HCT116 (cell line): ENCODE results near the gene POLD1. TPM values are rescaled to one million over a fixed set of nuclear protein-coding genes. Genes with fewer than 3 reads are reported as not detected.
"Not testable (repeated sequence)": the region's sequence is repeated elsewhere in the genome, so short reads cannot be mapped to it uniquely, and the experiment has no call there.

Source experiments
- ATAC-seq: fragments of 200-7000 bp; cut with Tn5 transposase; 2 replicates; pipeline ENCODE4 v1.9.1; 2020; ENCODE audit warnings: mild to moderate bottlenecking, moderate library complexity
- BruUV-seq: library from RNA; stranded (reverse); fragments of 400-500 nt; replicated peaks from 2 replicates; lab custom pipeline; 2021; lab: Mats Ljungman, UMichigan
- CTCF ChIA-PET: fragments of 300-600 bp; sonication (Branson Sonifier 250); formaldehyde crosslinking; loops from one replicate; lab custom pipeline; 2021; ENCODE audit warnings: antibody characterized with exemption; lab: Charles Lee
- POLR2A ChIA-PET: fragments of 300-600, 350-600 bp; sonication (Branson Sonifier 250); formaldehyde crosslinking; loops from one replicate; lab custom pipeline; 2021; ENCODE audit warnings: antibody characterized with exemption; lab: Charles Lee
- RAD21 ChIA-PET, 2 experiments: fragments of 300-600 bp; sonication (Branson Sonifier 250); formaldehyde crosslinking; loops; one replicate each; lab custom pipeline; 2023; ENCODE audit warnings: low total read pairs in 2 of 2; ENCODE audit not compliant: uncharacterized antibody in 2 of 2, unreplicated experiment in 2 of 2, low non-redundant PET in 1 of 2; lab: Charles Lee
- DNase-seq: peaks from one replicate; pipeline ENCODE4 v3.0.0-alpha.2; 2010; ENCODE audit warnings: low read depth, low spot score
- H2AFZ ChIP-seq: fragments of 200-600 bp; shearing (Covaris generic), sonication (generic); 2 replicates; pipeline ENCODE4 v1.6.1; 2017; ENCODE audit warnings: low read depth, mixed run types, mixed read lengths, antibody characterized with exemption, low read length; ENCODE audit not compliant: poor library complexity, severe bottlenecking
- H3K27ac ChIP-seq: 2 replicates; pipeline ENCODE4 v1.5.1; 2012; ENCODE audit warnings: low read depth, low read length
- H3K27me3 ChIP-seq: fragments of 200-600 bp; sonication (generic); 2 replicates; pipeline ENCODE4 v1.6.1; 2016; ENCODE audit warnings: mixed run types, low read length, mixed read lengths; ENCODE audit not compliant: insufficient read depth
- H3K36me3 ChIP-seq, 2 experiments: fragments of 200-500 bp in 1 of 2; fragments of 200-600 bp in 1 of 2; sonication (Bioruptor generic) in 1 of 2; sonication (generic) in 1 of 2; 2 replicates each; pipeline versions ENCODE4 v1.5.1 to v1.6.1; 2014 to 2016; ENCODE audit warnings: low read length in 2 of 2, inconsistent platforms in 1 of 2, mixed read lengths in 1 of 2, mixed run types in 1 of 2; ENCODE audit not compliant: insufficient read depth in 2 of 2, control insufficient read depth in 1 of 2
- H3K4me1 ChIP-seq, 2 experiments: fragments of 200-600 bp in 1 of 2; sonication (generic) in 1 of 2; 2 replicates each; pipeline versions ENCODE4 v1.5.1 to v1.6.1; 2012 to 2017; ENCODE audit warnings: low read length in 2 of 2, inconsistent platforms in 1 of 2, mild to moderate bottlenecking in 1 of 2, mixed read lengths in 1 of 2, mixed run types in 1 of 2, moderate library complexity in 1 of 2; ENCODE audit not compliant: insufficient read depth in 2 of 2, control insufficient read depth in 1 of 2
- H3K4me2 ChIP-seq: fragments of 200-600 bp; sonication (generic); 2 replicates; pipeline ENCODE4 v1.6.1; 2017; ENCODE audit warnings: mixed run types, low read length, mixed read lengths
- H3K4me3 ChIP-seq, 2 experiments: fragments of 200-600 bp in 1 of 2; sonication (generic) in 1 of 2; replicated peaks in 1 of 2; 2 replicates each; pipeline ENCODE4 v1.5.1; 2011 to 2016; ENCODE audit warnings: low read length in 2 of 2, control low read depth in 1 of 2, low read depth in 1 of 2, mild to moderate bottlenecking in 1 of 2, mixed read lengths in 1 of 2, mixed run types in 1 of 2
- H3K79me2 ChIP-seq: fragments of 200-600 bp; sonication (generic); 2 replicates; pipeline ENCODE4 v1.6.1; 2017; ENCODE audit warnings: mild to moderate bottlenecking, mixed run types, low read length, moderate library complexity, mixed read lengths; ENCODE audit not compliant: insufficient read depth
- H3K9ac ChIP-seq: fragments of 200-600 bp; sonication (generic); 2 replicates; pipeline ENCODE4 v1.6.1; 2016; ENCODE audit warnings: low read length, mixed read lengths
- H3K9me2 ChIP-seq: fragments of 200-600 bp; sonication (generic), shearing (Covaris generic); 2 replicates; pipeline ENCODE4 v1.6.1; 2017; ENCODE audit warnings: mixed run types, mild to moderate bottlenecking, moderate library complexity; ENCODE audit not compliant: insufficient read depth
- H3K9me3 ChIP-seq, 2 experiments: fragments of 200-500 bp in 1 of 2; fragments of 200-600 bp in 1 of 2; sonication (Bioruptor generic) in 1 of 2; sonication (generic) in 1 of 2; 2 replicates each; pipeline ENCODE4 v1.6.1; 2014 to 2017; ENCODE audit warnings: low read length in 2 of 2, mixed read lengths in 2 of 2, inconsistent platforms in 1 of 2, low read depth in 1 of 2, mild to moderate bottlenecking in 1 of 2, mixed run types in 1 of 2, moderate library complexity in 1 of 2; ENCODE audit not compliant: control insufficient read depth in 1 of 2, insufficient read depth in 1 of 2
- H4K20me1 ChIP-seq: fragments of 200-600 bp; sonication (generic), shearing (Covaris generic); 2 replicates; pipeline ENCODE4 v1.6.1; 2017; ENCODE audit warnings: mixed run types, mild to moderate bottlenecking, moderate library complexity; ENCODE audit not compliant: insufficient read depth
- CEBPB ChIP-seq: IDR thresholded peaks from 2 replicates; pipeline ENCODE4 v1.6.1; 2012; ENCODE audit warnings: low read depth
- EZH2 ChIP-seq: fragments of 200-600 bp; sonication (generic); IDR thresholded peaks from 2 replicates; pipeline ENCODE4 v1.6.1; 2017; ENCODE audit warnings: antibody characterized with exemption, mixed run types
- FOSL1 ChIP-seq: IDR thresholded peaks from 2 replicates; pipeline ENCODE4 v1.6.1; 2012; ENCODE audit warnings: low read depth
- SIN3A ChIP-seq: IDR thresholded peaks from 2 replicates; pipeline ENCODE4 v1.6.1; 2012; ENCODE audit warnings: low read depth
- SP1 ChIP-seq: IDR thresholded peaks from 2 replicates; pipeline ENCODE4 v1.6.1; 2012; ENCODE audit warnings: low read depth
- SRF ChIP-seq: IDR thresholded peaks from 2 replicates; pipeline ENCODE4 v1.6.1; 2012; ENCODE audit warnings: low read depth
- YY1 ChIP-seq: IDR thresholded peaks from 2 replicates; pipeline ENCODE4 v1.6.1; 2011; ENCODE audit warnings: low read length, low read depth, moderate library complexity, mild to moderate bottlenecking; ENCODE audit not compliant: insufficient replicate concordance; ENCODE audit errors: extremely low read depth
- intact Hi-C: fragments of 100-400 bp; cut with micrococcal nuclease; formaldehyde crosslinking; loops from 2 replicates; pipeline ENCODE4 v1.10.0; 2022
- total RNA-seq: library from RNA; stranded (reverse); gene quantifications from one replicate; pipeline ENCODE4 v1.2.1, GENCODE V29; 2021; ENCODE audit not compliant: unreplicated experiment
- TF ChIP-seq, protein P1 (sequence below): IDR thresholded peaks from 2 replicates; pipeline ENCODE4 v1.6.1; 2012

POLD1 gene
- total RNA-seq, 1 experiment from 2014 or later = 122 TPM

DNA sequence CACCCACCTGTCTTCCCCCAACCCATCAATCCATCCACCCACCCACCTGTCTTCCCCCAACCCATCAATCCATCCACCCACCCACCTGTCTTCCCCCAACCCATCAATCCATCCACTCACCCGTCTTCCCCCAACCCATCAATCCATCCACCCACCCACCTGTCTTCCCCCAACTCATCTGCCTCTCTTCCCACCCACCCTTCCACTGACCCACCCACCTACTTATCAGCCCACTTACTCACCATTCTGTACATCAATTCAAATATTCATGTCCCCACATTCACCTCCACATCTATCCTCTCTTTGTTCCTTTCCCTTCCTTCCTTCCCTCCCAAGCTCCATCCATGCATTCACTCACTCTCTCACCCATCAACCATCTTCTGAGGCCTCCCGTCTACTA is 55.0 kb downstream of the POLD1 start:
- H3K9me3 ChIP-seq, H3K4me3 ChIP-seq, H3K36me3 ChIP-seq, H3K4me1 ChIP-seq, POLR2A ChIA-PET, H2AFZ ChIP-seq, RAD21 ChIA-PET, BruUV-seq, H4K20me1 ChIP-seq, CTCF ChIA-PET, H3K4me2 ChIP-seq, H3K27me3 ChIP-seq, H3K27ac ChIP-seq, ATAC-seq, H3K9me2 ChIP-seq, H3K79me2 ChIP-seq, H3K9ac ChIP-seq, DNase-seq, intact Hi-C loops: not testable (repeated sequence)

DNA sequence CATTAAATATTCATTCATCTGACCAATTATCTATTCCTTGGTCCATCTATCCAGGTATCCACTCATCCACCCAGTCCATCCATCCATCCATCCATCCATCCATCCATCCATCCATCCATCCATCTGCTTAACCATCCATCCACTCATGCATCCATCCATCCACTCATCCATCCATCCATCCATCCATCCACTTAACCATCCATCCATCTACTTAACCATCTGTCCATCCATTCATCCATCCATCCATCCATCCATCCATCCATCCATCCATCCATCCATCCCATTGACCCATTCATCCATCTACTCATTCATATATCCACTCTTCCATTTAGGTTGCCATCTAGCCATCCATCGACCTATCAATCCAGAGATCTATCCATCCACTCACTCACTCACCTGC is 59.9 kb downstream of the POLD1 start:
- intact Hi-C loops = no loop called here
- Histone ChIP-seq H3K4me1 (no peaks in the 10 kb centered on the region), H2AFZ (no peak overlapping the region), H3K9ac (no peak overlapping the region), H3K27me3 (no peaks in the 10 kb centered on the region), H3K79me2 (no peaks in the 10 kb centered on the region), H3K9me2 (no peaks in the 10 kb centered on the region), H3K4me3 (no peak overlapping the region), H3K27ac (no peak overlapping the region), H4K20me1 (no peaks in the 10 kb centered on the region), H3K9me3 (no peaks in the 10 kb centered on the region; a peak in 1 of 4 replicates), H3K36me3 (no peaks in the 10 kb centered on the region), H3K4me2 (no peak overlapping the region)
- CTCF ChIA-PET = no interaction called here
- RAD21 ChIA-PET = no interaction called here
- ATAC-seq (no peak), DNase-seq (no peak)
- no TSS peak for BruUV-seq
- TF ChIP-seq EZH2 (no peak), SRF (no peak), CEBPB (no peak), SP1 (no peak), SIN3A (no peak), YY1 (no peak), FOSL1 (no peak)
- TF ChIP-seq, protein P1, sequence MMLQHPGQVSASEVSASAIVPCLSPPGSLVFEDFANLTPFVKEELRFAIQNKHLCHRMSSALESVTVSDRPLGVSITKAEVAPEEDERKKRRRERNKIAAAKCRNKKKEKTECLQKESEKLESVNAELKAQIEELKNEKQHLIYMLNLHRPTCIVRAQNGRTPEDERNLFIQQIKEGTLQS = no peak
- POLR2A ChIA-PET = interaction anchor here (0.7 kb wide), 1 partner anchor 265 kb away, joined by 3 read pairs; no protein-coding TSS in a partner anchor
